GM19463 (cell line): ENCODE measurements around the gene CHRND.

Experiments
- ATAC-seq: cut with Tn5 transposase; IDR thresholded peaks from one replicate; pipeline ENCODE4 v1.9.1; 2021; ENCODE audit warnings: mild to moderate bottlenecking, moderate library complexity; ENCODE audit not compliant: unreplicated experiment

CHRND gene

DNA sequence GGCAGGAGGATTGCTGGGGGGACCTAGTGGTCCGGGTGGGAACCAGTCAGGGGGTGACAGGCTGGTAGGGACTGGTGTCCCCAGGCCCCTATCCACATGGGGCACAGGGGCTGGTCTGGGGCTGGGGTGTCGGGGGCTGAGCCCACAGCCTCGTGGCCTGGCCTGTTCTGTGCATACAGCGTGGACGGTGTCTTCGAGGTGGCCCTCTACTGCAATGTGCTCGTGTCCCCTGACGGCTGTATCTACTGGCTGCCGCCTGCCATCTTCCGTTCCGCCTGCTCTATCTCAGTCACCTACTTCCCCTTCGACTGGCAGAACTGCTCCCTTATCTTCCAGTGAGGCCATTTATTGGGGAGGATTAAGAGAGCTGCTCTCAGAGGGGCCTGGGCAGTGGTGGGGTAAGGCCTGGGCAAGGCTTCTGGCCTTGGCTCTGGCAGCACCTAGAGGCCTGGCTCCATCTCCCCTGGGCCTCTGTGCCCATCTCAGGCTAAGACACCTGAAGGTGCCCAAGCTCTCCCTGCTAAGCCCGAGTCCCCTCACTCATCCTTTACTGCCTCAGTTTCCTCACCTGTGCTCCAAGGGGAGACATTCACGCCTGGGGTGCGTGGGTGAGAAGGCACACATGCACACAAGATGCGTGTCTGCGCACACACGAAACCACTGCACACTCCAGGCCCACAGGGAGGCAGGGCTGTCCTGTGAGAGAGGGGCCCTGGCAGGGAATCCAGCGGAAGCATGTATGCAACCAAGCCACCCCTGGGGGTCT lies 15.4 kb downstream of the CHRND start:
- no peak for ATAC-seq

DNA sequence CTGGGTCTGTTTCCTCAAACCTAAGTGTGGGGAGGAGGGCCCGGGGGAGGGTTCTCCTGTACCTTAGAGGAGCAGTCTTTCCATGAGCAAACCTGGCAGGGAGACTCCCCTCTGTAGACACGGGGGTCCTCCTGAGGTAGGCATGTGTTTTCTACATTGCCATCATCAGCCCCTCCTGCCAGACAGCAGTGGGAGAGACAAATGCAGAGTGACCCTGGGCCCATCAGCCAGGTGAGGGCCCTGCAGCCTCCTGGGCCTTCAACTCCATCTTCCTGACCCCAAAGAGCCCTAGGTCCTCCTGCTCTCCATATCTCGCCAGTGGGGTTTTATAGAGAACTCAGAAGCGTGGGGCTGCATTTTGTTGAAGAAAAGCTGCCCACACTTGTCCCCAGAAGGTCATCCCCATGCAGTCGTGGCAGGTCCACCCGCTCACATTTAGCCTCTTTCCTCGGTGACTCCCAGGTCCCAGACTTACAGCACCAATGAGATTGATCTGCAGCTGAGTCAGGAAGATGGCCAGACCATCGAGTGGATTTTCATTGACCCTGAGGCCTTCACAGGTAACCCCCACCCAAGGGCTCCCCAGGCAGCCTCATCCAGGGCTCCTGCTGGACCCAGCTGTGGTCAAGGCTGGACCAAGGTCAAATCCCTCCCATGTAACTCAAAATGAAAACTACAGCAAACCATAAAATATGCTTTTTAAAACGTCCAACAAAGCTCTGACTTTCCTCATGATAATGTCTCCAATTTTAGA lies 16.2 kb downstream of the CHRND start:
- no peak for ATAC-seq

- no peak for ATAC-seq
These were observed 16.9 kb downstream of the CHRND start for GRCh38 chr2:232542715-232543467.

DNA sequence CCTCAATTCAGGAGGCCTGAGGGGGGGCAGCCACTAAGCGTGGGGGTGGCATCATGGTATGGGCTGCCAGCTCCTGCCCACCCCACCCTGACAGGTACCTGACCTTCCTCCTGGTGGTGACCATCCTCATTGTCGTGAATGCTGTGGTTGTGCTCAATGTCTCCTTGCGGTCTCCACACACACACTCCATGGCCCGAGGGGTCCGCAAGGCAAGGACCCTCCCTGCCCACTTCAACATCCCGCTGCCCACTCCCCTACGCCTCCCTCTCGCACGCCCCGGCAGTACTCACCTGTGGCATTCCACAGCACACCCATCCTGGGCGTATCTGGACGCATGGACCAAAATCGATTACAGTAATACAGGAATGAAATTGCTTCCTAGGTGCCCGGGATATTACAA lies 17.5 kb downstream of the CHRND start:
- ATAC-seq: no peak

DNA sequence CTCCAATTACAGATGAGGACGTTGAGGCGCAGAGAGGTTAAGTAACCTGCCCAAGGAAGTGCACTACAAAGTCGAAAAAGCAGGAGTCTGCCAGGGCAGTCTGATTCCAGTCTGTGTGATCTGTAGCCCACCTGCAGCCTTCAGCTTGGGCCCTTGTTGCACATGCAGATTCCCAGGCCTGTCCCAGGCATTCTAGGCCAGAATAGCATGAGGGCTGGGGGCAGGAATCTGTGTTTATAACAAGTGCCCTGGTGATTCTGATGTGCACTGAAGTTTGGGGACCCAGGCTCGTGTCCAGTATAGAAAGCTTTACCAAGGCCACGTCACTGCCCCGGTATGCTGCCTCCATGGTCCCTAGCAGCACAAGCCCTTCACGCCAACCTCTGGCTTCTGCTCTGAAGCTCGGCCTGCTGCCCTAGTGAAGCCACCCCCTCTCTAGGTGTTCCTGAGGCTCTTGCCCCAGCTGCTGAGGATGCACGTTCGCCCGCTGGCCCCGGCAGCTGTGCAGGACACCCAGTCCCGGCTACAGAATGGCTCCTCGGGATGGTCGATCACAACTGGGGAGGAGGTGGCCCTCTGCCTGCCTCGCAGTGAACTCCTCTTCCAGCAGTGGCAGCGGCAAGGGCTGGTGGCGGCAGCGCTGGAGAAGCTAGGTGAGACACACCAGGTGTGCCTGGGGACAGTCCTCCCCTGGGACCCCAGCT lies 18.1 kb downstream of the CHRND start:
- ATAC-seq: no peak

DNA sequence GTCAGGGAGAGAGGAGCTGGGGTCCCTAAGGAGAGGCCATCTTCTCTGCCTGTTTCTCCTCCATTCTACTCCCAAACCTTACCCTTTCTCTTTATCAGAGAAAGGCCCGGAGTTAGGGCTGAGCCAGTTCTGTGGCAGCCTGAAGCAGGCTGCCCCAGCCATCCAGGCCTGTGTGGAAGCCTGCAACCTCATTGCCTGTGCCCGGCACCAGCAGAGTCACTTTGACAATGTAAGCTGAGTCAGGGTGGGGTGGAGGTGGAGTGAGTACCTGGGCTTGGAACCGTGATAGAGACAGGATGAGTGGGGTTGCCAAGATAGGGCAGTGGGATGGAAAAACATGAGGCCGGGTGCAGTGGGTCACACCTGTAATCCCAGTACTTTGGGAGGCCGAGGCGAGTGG lies 18.7 kb downstream of the CHRND start:
- ATAC-seq: no peak

GRCh38 chr2:232545511-232546375 lies 19.8 kb downstream of the CHRND start:
- ATAC-seq: no peak

DNA sequence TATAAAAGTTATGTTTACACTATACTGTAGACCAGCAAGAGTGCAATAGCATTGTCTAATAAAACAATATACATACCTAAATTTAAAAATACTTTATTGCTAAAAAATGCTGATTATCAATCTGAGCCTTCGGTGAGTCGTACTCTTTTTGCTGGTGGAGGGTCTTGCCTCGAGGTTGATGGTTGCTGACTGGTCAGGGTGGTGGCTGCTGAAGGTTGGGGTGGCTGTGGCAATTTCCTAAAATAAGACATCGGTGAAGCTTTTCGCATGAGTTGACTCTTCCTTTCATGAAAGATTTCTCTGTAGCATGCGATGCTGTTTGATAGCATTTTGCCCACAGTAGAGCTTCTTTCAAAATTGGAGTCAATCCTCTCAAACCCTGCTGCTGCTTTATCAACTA lies 22.0 kb downstream of the CHRND start:
- ATAC-seq: no peak

- ATAC-seq: no peak
These were observed 23.8 kb downstream of the CHRND start for GRCh38 chr2:232549655-232550353.

GRCh38 chr2:232550354-232551249 lies 24.6 kb downstream of the CHRND start, which contains the start of the genes EIF4E2 and TIGD1:
EIF4E2 (plus strand) TSS chr2:232550689; CDS start chr2:232550725, 36 bp downstream.
TIGD1 (minus strand) TSS chr2:232550557; CDS start chr2:232549882, 675 bp downstream.
- peak; percentile 95 for ATAC-seq

GRCh38 chr2:232551250-232551638 lies 25.3 kb downstream of the CHRND start:
- ATAC-seq: no peak

DNA sequence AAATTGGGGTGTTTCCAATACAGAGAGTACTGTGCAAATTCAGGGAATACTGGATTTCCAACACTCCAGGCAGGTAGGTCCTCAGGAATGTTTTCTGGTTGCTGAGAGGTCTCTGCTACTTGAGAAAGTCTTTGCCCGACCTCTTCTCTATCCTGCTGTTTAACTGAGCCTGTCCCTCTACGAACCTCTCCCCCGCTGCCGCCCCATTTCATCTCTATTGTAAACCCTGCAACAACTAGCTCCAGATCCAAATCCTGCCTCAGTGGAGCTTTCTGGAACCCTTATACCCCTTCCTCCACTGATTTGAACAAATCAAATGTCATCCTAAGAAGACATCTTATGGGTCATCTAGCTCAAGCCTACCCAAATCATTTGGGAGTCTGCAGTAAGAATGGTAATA lies 25.8 kb downstream of the CHRND start:
- no peak for ATAC-seq

DNA sequence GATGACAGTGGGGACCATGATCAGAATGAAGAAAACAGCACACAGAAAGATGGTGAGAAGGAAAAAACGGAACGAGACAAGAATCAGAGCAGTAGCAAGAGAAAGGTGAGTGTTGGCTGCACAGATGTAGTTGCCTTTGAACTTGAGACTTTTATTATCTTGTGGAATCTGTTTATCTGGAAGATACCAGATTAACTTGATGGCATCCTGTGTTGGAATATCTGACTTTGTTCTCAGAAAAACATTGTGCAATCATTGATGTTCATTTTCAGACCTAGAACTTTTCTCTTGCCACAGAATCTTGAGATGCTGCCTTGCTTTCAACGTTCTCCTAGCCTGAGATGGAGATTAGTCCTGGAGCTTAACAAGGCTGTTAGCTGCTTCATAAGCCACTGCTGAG lies 30.5 kb downstream of the CHRND start:
- ATAC-seq: no peak

GRCh38 chr2:232562515-232563151 lies 36.7 kb downstream of the CHRND start:
- ATAC-seq: no peak

GRCh38 chr2:232563580-232563979 lies 37.6 kb downstream of the CHRND start:
- ATAC-seq: no peak

DNA sequence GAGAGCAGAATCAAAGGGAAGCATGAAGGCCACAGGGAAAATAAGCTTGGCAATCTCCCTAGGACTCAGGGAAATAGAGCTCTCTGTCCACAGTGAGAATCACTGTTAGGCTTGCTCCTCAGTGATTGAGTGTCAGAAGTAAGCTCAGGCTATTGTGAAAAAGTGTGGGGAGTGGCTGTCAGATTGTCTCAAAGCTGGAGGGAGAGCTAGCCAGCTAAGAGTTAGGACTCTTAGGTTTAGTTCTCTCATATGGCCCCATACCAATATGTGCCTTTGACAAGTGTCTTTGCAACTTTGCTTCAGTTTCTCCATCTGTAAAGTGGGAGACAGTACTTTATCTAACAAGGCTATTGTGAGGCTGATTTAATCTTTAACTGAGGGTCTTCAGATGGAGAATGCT lies 41.8 kb downstream of the CHRND start:
- no peak for ATAC-seq

- ATAC-seq: no peak
These were observed 42.2 kb downstream of the CHRND start for GRCh38 chr2:232568161-232568560.

- ATAC-seq: no peak
These were observed 43.6 kb downstream of the CHRND start for GRCh38 chr2:232569541-232569940.
